H1 (cell line): ENCODE results near the gene UPF1.

Experiments
- EZH2 ChIP-seq: fragments of 200-600 bp; sonication (generic); IDR thresholded peaks from 2 replicates; pipeline ENCODE4 v1.7.1; 2012; ENCODE audit warnings: low read depth, mild to moderate bottlenecking, moderate library complexity, low read length, inconsistent platforms; ENCODE audit not compliant: severe bottlenecking
- SIX5 ChIP-seq: IDR thresholded peaks from 2 replicates; pipeline ENCODE4 v1.6.1; 2011; ENCODE audit warnings: mild to moderate bottlenecking, low read depth, low read length
- TAF1 ChIP-seq: IDR thresholded peaks from 2 replicates; pipeline ENCODE4 v1.6.1; 2011; ENCODE audit warnings: mild to moderate bottlenecking, low read depth, low read length

DNA sequence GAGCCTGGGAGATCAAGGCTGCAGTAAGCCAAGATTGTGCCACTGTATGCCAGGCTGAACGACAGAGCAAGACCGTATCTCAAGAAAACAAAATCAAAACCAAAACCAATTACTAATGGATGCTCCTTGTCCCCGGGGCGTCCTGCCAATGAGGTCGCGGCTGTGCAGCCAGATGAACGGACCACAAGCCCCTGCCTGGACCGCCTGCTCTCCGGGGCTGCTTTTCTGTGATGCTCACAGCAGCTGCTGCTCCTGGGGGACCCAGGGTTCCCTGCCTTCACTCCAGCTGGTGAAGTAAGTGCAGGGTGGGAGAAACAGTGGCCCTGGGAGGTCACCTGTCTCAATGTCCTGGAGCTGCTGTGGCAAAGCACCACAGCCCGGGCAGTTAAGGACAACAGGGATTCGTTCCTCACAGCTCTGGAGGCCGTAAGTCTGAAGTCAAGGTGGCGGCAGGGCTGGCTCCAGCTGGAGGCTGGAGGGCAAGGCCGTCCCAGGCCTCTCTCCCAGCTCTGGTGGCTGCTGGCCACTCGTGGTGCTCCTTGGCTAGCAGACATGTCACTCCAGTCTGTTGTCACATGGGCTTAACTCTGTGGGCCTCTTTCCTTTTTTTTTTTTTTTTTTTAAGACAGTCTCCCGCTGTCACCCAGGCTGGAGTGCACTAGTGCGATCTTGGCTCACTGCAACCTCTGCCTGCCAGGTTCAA is 77.3 kb downstream of the UPF1 start:
- TF ChIP-seq EZH2, result no peak
- no peak for TF ChIP-seq TAF1
- TF ChIP-seq SIX5, result no peak
